GM23248 (cell line): ENCODE data around the gene PHKG1. TPM values are rescaled to one million over a fixed set of nuclear protein-coding genes. Genes with fewer than 3 reads are reported as not detected.
"Not testable (repeated sequence)": the region's sequence is repeated elsewhere in the genome, so short reads cannot be mapped to it uniquely, and the experiment has no call there.

Experiments
- DNase-seq: peaks from one replicate; pipeline ENCODE4 v3.0.0-alpha.2; 2015
- H2AFZ ChIP-seq: fragments of 200-600 bp; sonication (generic); 2 replicates; pipeline ENCODE4 v1.6.1; 2016; ENCODE audit warnings: antibody characterized with exemption
- H3F3A ChIP-seq: fragments of 200-600 bp; sonication (generic); 2 replicates; pipeline ENCODE4 v1.6.1; 2016; ENCODE audit warnings: mild to moderate bottlenecking, antibody characterized with exemption, mixed run types; ENCODE audit not compliant: insufficient read depth
- H3K27ac ChIP-seq: fragments of 200-600 bp; sonication (generic); 2 replicates; pipeline ENCODE4 v1.5.1; 2016; ENCODE audit warnings: mild to moderate bottlenecking
- H3K27me3 ChIP-seq: fragments of 200-600 bp; sonication (generic); replicated peaks from 2 replicates; pipeline ENCODE4 v1.6.1; 2016; ENCODE audit warnings: mild to moderate bottlenecking; ENCODE audit not compliant: insufficient read depth
- H3K36me3 ChIP-seq: fragments of 200-600 bp; sonication (generic); 2 replicates; pipeline ENCODE4 v1.6.1; 2016; ENCODE audit warnings: low read depth, mild to moderate bottlenecking
- H3K4me1 ChIP-seq: fragments of 200-600 bp; sonication (generic); 2 replicates; pipeline ENCODE4 v1.6.1; 2016; ENCODE audit warnings: mild to moderate bottlenecking; ENCODE audit not compliant: insufficient read depth
- H3K4me2 ChIP-seq: fragments of 200-600 bp; sonication (generic); one replicate; pipeline ENCODE4 v1.6.1; 2016; ENCODE audit warnings: mild to moderate bottlenecking; ENCODE audit not compliant: unreplicated experiment
- H3K4me3 ChIP-seq: fragments of 200-600 bp; sonication (generic); 2 replicates; pipeline ENCODE4 v1.5.1; 2016; ENCODE audit warnings: mild to moderate bottlenecking
- H3K79me2 ChIP-seq: fragments of 200-600 bp; sonication (generic); 2 replicates; pipeline ENCODE4 v1.6.1; 2016; ENCODE audit warnings: mild to moderate bottlenecking; ENCODE audit not compliant: insufficient read depth
- H3K9ac ChIP-seq: fragments of 200-600 bp; sonication (generic); 2 replicates; pipeline ENCODE4 v1.6.1; 2016; ENCODE audit warnings: mild to moderate bottlenecking
- H3K9me2 ChIP-seq: fragments of 200-600 bp; sonication (generic); 2 replicates; pipeline ENCODE4 v1.6.1; 2016; ENCODE audit warnings: mixed run types, mild to moderate bottlenecking, moderate library complexity; ENCODE audit not compliant: insufficient read depth
- H3K9me3 ChIP-seq: fragments of 200-600 bp; sonication (generic); one replicate; pipeline ENCODE4 v1.6.1; 2017; ENCODE audit warnings: low read depth
- H4K20me1 ChIP-seq: fragments of 200-600 bp; sonication (generic); 2 replicates; pipeline ENCODE4 v1.6.0; 2016; ENCODE audit not compliant: insufficient read depth
- EZH2 ChIP-seq: fragments of 200-600 bp; sonication (generic); IDR thresholded peaks from 2 replicates; pipeline ENCODE4 v1.6.1; 2018; ENCODE audit warnings: antibody characterized with exemption, mild to moderate bottlenecking; ENCODE audit not compliant: insufficient read depth, poor library complexity, severe bottlenecking
- EZH2phosphoT487 ChIP-seq: fragments of 200-600 bp; sonication (generic); IDR thresholded peaks from 2 replicates; pipeline ENCODE4 v1.6.1; 2018; ENCODE audit warnings: antibody characterized with exemption, moderate library complexity, mild to moderate bottlenecking, low read depth; ENCODE audit not compliant: insufficient read depth
- WGBS, 2 experiments: methylation state at CpG; one replicate each; pipeline ENCODE4 v1.1.6; 2015 to 2017; ENCODE audit warnings: low lambda C conversion rate in 2 of 2, low coverage in 1 of 2; ENCODE audit errors: missing lambda C conversion rate in 2 of 2; 5-methylcytosine and 5-hydroxymethylcytosine counted together
- in situ Hi-C: fragments of 300-500 bp; cut with MboI; formaldehyde crosslinking; loops from 2 replicates; pipeline ENCODE4 v1.15.0; 2020
- polyA plus RNA-seq: library from polyadenylated mRNA; unstranded; fragments of >200 nt; fragmentation: Nextera tagmentation; extraction: Ambion mirVana; gene quantifications from 2 replicates; pipeline ENCODE4 v1.2.1, GENCODE V29; 2016
- small RNA-seq: library from RNA; depleted of rRNA; stranded (forward); fragments of <200 nt; gene quantifications from one replicate; pipeline ENCODE3, GENCODE V24; 2014; ENCODE audit warnings: low read depth, low replicate concordance
- total RNA-seq: library from RNA; depleted of rRNA; stranded (reverse); fragments of >200 nt; shearing (Covaris generic); gene quantifications from 2 replicates; pipeline ENCODE4 v1.2.3, GENCODE V29; 2014; rRNA removed

The PHKG1 gene
- total and polyA plus RNA-seq, 2 experiments from 2014 or later = 0.32 to 0.41 TPM

- no peaks in the 10 kb centered on the region for H3F3A ChIP-seq
- TF ChIP-seq EZH2phosphoT487 (no peak), EZH2 (no peak)
- H3K27ac ChIP-seq = no peak overlapping the region
- H3K4me1 ChIP-seq = no peaks in the 10 kb centered on the region
- no peak for DNase-seq
- H3K36me3 ChIP-seq = no peaks in the 10 kb centered on the region
- no peak overlapping the region for H3K4me3 ChIP-seq
- in situ Hi-C loops = no loop called here
- H3K9ac ChIP-seq = no peak overlapping the region
- no peak overlapping the region for H2AFZ ChIP-seq
- no peaks in the 10 kb centered on the region for H3K9me3 ChIP-seq
- H3K79me2 ChIP-seq = peaks cover 9% of the 10 kb centered on the region; the same call in 1 of the 2 replicates
- no peaks in the 10 kb centered on the region for H3K27me3 ChIP-seq
- 96 to 98% methylated on average over 3 of the region's 3 CpGs for WGBS, 2 experiments
- no peaks in the 10 kb centered on the region for H3K9me2 ChIP-seq
- no peak overlapping the region for H3K4me2 ChIP-seq
- H4K20me1 ChIP-seq = no peaks in the 10 kb centered on the region
Measured at GRCh38 chr7:56040730-56041129, 52.0 kb downstream of the PHKG1 start.

GRCh38 chr7:56033671-56034432 lies 58.9 kb downstream of the PHKG1 start:
- peak overlapping the region; percentile 85 for H3K4me3 ChIP-seq
- no peaks in the 10 kb centered on the region; the same call in 1 of the 2 replicates for H3K4me1 ChIP-seq
- no peaks in the 10 kb centered on the region for H3K9me3 ChIP-seq
- H3K9ac ChIP-seq = peak overlapping the region; percentile 75
- H3K27ac ChIP-seq = peak overlapping the region; percentile 39
- in situ Hi-C loops = no loop called here
- TF ChIP-seq EZH2 (no peak), EZH2phosphoT487 (no peak)
- DNase-seq = peak; percentile 80
- no peaks in the 10 kb centered on the region for H4K20me1 ChIP-seq
- peak overlapping the region; percentile 96 for H2AFZ ChIP-seq
- H3K4me2 ChIP-seq = peak overlapping the region; percentile 96
- 0 out of 2 replicates have a peak, but pooled peaks cover 4% of the 10 kb centered on the region for H3F3A ChIP-seq
- H3K79me2 ChIP-seq = peaks cover 20% of the 10 kb centered on the region
- no peaks in the 10 kb centered on the region; the same call in 1 of the 2 replicates for H3K36me3 ChIP-seq
- 1 to 2% methylated on average over 24 to 26 of the region's 27 CpGs for WGBS, 2 experiments
- no peaks in the 10 kb centered on the region for H3K9me2 ChIP-seq
- no peaks in the 10 kb centered on the region for H3K27me3 ChIP-seq

DNA sequence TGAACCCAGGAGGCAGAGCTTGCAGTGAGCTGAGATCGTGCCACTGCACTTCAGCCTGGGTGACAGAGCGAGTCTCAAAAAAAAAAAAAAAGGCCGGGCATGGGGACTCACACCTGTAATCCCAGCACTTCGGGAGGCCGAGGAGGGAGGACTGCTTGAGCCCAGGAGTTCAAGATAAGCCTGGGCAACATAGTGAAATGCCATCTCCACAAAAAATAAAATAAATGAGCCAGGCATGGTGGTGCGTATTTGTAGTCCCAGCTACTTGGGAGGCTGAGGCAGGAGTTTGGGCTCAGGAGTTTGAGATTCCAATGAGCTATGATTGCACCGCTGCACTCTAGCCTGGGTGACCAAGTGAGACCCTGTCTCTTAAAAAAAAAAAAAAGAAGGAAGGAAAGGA lies 60.2 kb downstream of the PHKG1 start:
- 92 to 97% methylated on average over 7 of the region's 7 CpGs for WGBS, 2 experiments
- H3K27ac ChIP-seq, H3F3A ChIP-seq, H3K36me3 ChIP-seq, H3K9ac ChIP-seq, H3K4me2 ChIP-seq, H3K9me3 ChIP-seq, H2AFZ ChIP-seq, H3K27me3 ChIP-seq, in situ Hi-C loops, H3K4me3 ChIP-seq, H3K9me2 ChIP-seq, DNase-seq, H4K20me1 ChIP-seq, H3K4me1 ChIP-seq: not testable (repeated sequence)
- peaks cover 20% of the 10 kb centered on the region for H3K79me2 ChIP-seq

- 86 to 87% methylated on average over 8 of the region's 8 CpGs for WGBS, 2 experiments
- H3K27ac ChIP-seq, H3K4me2 ChIP-seq: not testable (repeated sequence)
Measured at GRCh38 chr7:56031556-56031955, 61.2 kb downstream of the PHKG1 start.

DNA sequence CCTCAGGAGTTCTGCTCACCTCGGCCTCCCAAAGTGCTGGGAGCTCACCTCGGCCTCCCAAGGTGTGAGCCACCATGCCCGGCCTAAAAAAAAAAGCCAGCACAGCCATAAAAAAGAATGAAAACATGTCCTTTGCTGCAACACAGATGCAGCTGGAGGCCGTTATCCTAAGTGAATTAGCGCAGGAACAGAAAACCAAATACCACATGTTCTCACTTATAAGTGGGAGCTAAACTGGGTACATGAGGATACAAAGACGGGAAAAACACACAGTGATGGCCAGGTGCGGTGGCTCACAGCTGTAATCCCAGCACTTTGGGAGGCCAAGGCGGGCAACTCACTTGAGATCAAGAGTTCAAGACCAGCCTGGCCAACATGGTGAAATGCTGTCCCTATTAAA lies 62.4 kb downstream of the PHKG1 start:
- Histone ChIP-seq H3F3A (0 out of 2 replicates have a peak, but pooled peaks cover 4% of the 10 kb centered on the region), H3K4me3 (no peak overlapping the region), H3K79me2 (peaks cover 28% of the 10 kb centered on the region), H2AFZ (no peak overlapping the region), H3K9ac (no peak overlapping the region), H4K20me1 (no peaks in the 10 kb centered on the region), H3K9me3 (no peaks in the 10 kb centered on the region), H3K4me2 (no peak overlapping the region), H3K4me1 (no peaks in the 10 kb centered on the region; the same call in 1 of the 2 replicates), H3K27ac (no peak overlapping the region), H3K27me3 (no peaks in the 10 kb centered on the region), H3K36me3 (peaks cover 4% of the 10 kb centered on the region; the same call in 1 of the 2 replicates), H3K9me2 (no peaks in the 10 kb centered on the region)
- WGBS, 2 experiments = 89 to 91% methylated on average over 8 of the region's 8 CpGs
- no peak for DNase-seq
- in situ Hi-C loops = no loop called here
- TF ChIP-seq EZH2phosphoT487 (no peak), EZH2 (no peak)

More at GRCh38 chr7:56031556-56031955, 61.2 kb downstream of the PHKG1 start:
- H3F3A ChIP-seq, in situ Hi-C loops, H3K9me3 ChIP-seq, H3K9me2 ChIP-seq, H2AFZ ChIP-seq, H3K4me3 ChIP-seq, H3K4me1 ChIP-seq, H3K36me3 ChIP-seq, H3K27me3 ChIP-seq, H4K20me1 ChIP-seq, H3K9ac ChIP-seq, DNase-seq: not testable (repeated sequence)
- peaks cover 20% of the 10 kb centered on the region for H3K79me2 ChIP-seq

Small RNA genes lying within 50 kb of the gene (small RNA-seq; reads per million reads assigned to genes)
- gene SNORA15 (not detected), gene SNORA22B (not detected)

Other genes starting within 250 kb of the PHKG1 start
- not detected in 2 replicates for gene SEPTIN14, start 230.2 kb downstream of the PHKG1 start, total RNA-seq
- gene SEPTIN14, start 230.2 kb downstream of the PHKG1 start, polyA plus RNA-seq = not detected in 2 replicates
- gene ZNF713, start 205.5 kb downstream of the PHKG1 start, total RNA-seq = 2.7 and 3.6 TPM in 2 replicates
- gene ZNF713, start 205.5 kb downstream of the PHKG1 start, polyA plus RNA-seq = 0.37 and 1.2 TPM in 2 replicates
- 10.3 and 10.4 TPM in 2 replicates for gene MRPS17, start 141.1 kb downstream of the PHKG1 start, total RNA-seq
- 22.2 and 22.3 TPM in 2 replicates for gene MRPS17, start 141.1 kb downstream of the PHKG1 start, polyA plus RNA-seq
- 34.2 and 39.7 TPM in 2 replicates for gene NIPSNAP2, start 128.4 kb downstream of the PHKG1 start, total RNA-seq
- 44.9 and 49.5 TPM in 2 replicates for gene NIPSNAP2, start 128.4 kb downstream of the PHKG1 start, polyA plus RNA-seq
- 62.5 and 68.6 TPM in 2 replicates for gene PSPH, start 41.5 kb downstream of the PHKG1 start, total RNA-seq
- 34.5 and 39.1 TPM in 2 replicates for gene PSPH, start 41.5 kb downstream of the PHKG1 start, polyA plus RNA-seq
- 113 and 147 TPM in 2 replicates for gene CCT6A, start 41.2 kb downstream of the PHKG1 start, total RNA-seq
- 137 and 148 TPM in 2 replicates for gene CCT6A, start 41.2 kb downstream of the PHKG1 start, polyA plus RNA-seq
- 186 and 206 TPM in 2 replicates for gene SUMF2, start 28.7 kb downstream of the PHKG1 start, total RNA-seq
- 188 and 200 TPM in 2 replicates for gene SUMF2, start 28.7 kb downstream of the PHKG1 start, polyA plus RNA-seq
- gene CHCHD2, start 13.5 kb upstream of the PHKG1 start, total RNA-seq = 307 and 392 TPM in 2 replicates
- gene CHCHD2, start 13.5 kb upstream of the PHKG1 start, polyA plus RNA-seq = 508 and 511 TPM in 2 replicates
- gene NUPR2, start 23.5 kb upstream of the PHKG1 start, total RNA-seq = not detected in 2 replicates
- not detected in 2 replicates for gene NUPR2, start 23.5 kb upstream of the PHKG1 start, polyA plus RNA-seq